Measurements from ENCODE around the gene FAM25A. TPM values are rescaled to one million over a fixed set of nuclear protein-coding genes. Genes with fewer than 3 reads are reported as not detected.
"Not testable (repeated sequence)": the region's sequence is repeated elsewhere in the genome, so short reads cannot be mapped to it uniquely, and the experiment has no call there.

Gene FAM25A
- total RNA-seq = 100 to 1,000 TPM; 178 to 699 (median 512) TPM

DNA sequence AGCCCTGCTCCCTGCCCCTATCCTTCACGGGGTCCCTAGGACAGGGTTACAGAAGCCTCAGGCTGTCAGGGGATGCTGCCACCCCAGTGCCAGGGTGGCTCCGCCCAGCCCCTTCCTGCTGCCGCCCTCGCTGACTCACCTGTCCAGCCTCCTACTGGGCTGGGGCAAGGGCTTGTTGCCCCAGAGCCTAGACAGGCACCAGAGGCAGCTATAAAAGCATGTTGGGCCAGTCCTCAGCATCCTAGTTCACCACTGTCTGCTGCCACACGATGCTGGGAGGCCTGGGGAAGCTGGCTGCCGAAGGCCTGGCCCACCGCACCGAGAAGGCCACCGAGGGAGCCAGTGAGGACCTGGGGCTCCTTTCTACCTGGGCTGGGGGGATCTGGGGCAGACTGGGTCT is at the start of gene FAM25A:
Gene FAM25A (plus strand): TSS at position 239 of the 400 bp plus-strand sequence. CDS start 31 bp downstream, at position 270.
- not testable (repeated sequence) for H3K4me1 ChIP-seq; H3K36me3 ChIP-seq; H3K27me3 ChIP-seq; H3K4me3 ChIP-seq; H3K9me3 ChIP-seq; DNase-seq (ENCODE audit: low spot score in 2 of 2)
- 86% methylated on average over 6 of the region's 9 CpGs for WGBS
- peak within 1 kb of the TSS; percentile 56 for H3K27ac ChIP-seq

DNA sequence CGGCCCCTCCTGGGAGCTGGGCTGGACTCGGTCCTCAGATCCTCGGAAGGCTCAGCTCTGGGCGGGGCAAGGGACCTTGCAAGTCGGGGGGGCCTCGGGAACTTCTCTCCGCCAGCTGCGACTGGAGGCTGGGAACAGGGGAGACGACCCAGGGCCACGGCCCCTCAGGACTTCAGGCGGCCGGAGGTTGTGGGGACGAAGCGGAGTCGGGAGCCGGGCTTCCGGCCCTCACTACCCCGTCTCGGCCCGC is 49.2 kb upstream of the FAM25A start:
- peak in 1 of 2 donors; percentile 95 for DNase-seq (ENCODE audit: low spot score in 2 of 2)
- H3K27ac ChIP-seq = peak overlapping the region; percentile 99
- peak overlapping the region; percentile 74 for H3K4me3 ChIP-seq
- H3K27me3 ChIP-seq = no peaks in the 10 kb centered on the region
- no peak for TF ChIP-seq EP300 (IDR thresholded peaks at IDR 0.05)
- peak in 1 of 3 donors; percentile 30 for TF ChIP-seq POLR2AphosphoS5 (IDR thresholded peaks at IDR 0.05)
- TF ChIP-seq, protein P1, sequence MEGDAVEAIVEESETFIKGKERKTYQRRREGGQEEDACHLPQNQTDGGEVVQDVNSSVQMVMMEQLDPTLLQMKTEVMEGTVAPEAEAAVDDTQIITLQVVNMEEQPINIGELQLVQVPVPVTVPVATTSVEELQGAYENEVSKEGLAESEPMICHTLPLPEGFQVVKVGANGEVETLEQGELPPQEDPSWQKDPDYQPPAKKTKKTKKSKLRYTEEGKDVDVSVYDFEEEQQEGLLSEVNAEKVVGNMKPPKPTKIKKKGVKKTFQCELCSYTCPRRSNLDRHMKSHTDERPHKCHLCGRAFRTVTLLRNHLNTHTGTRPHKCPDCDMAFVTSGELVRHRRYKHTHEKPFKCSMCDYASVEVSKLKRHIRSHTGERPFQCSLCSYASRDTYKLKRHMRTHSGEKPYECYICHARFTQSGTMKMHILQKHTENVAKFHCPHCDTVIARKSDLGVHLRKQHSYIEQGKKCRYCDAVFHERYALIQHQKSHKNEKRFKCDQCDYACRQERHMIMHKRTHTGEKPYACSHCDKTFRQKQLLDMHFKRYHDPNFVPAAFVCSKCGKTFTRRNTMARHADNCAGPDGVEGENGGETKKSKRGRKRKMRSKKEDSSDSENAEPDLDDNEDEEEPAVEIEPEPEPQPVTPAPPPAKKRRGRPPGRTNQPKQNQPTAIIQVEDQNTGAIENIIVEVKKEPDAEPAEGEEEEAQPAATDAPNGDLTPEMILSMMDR (IDR thresholded peaks at IDR 0.05) = no peak
- peak; percentile 79 to 98 for TF ChIP-seq POLR2A (IDR thresholded peaks at IDR 0.05)
- 0% methylated on average over 3 of the region's 20 CpGs for WGBS
- H3K9me3 ChIP-seq = no peaks in the 10 kb centered on the region
- no peaks in the 10 kb centered on the region for H3K36me3 ChIP-seq
- H3K4me1 ChIP-seq = peaks cover 84% of the 10 kb centered on the region

DNA sequence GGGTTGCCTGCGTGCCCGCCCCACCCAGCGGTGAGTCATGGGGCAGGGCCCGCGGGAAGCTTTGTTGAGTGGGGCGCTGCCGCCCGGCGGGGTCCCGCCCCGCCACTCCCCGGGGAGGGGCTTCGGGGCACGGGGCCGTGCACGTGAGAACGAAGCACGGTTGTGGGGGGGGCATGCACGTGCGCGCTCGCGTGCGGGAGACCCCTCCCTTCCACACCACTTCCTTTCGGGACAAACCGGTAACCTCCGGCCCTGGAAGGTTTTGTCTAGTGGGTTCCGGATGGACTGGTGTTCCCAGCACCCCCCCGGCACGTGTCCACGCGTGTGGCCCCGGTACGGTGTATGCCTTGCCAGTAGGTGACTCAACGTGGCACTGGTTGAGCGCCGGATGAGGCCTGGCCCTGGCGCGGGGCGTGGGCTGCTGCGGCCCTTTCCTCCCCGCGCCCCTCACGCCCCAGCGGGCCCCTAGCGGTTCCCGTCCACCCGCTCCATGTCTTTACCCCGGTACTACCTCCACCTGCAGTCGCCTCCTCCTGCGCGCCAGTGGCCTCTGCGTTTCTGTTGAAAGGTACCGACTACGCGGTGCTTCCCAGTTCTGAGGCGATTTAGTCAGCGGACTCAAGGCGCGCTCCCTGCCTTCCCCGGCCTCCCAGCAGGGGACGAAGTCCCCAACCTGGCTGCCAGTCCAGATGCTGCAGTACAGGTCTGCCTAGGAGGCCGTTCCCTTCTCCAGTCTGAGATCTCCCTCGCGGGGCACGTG is 48.7 kb upstream of the FAM25A start:
- TF ChIP-seq, protein P1 (IDR thresholded peaks at IDR 0.05) = peak; percentile 8 to 18
- TF ChIP-seq POLR2A (IDR thresholded peaks at IDR 0.05) = no peak
- TF ChIP-seq EP300 (IDR thresholded peaks at IDR 0.05) = peak; percentile 51
- peak; percentile 62 to 94 (median 92) for TF ChIP-seq POLR2AphosphoS5 (IDR thresholded peaks at IDR 0.05)
- peak overlapping the region; percentile 74 for H3K4me3 ChIP-seq
- H3K27me3 ChIP-seq = no peaks in the 10 kb centered on the region
- H3K27ac ChIP-seq = peak overlapping the region; percentile 99
- H3K9me3 ChIP-seq = no peaks in the 10 kb centered on the region
- H3K4me1 ChIP-seq = peaks cover 81% of the 10 kb centered on the region
- peak; percentile 95 to 97 for DNase-seq (ENCODE audit: low spot score in 2 of 2)
- no peaks in the 10 kb centered on the region for H3K36me3 ChIP-seq
- 9% methylated on average over 49 of the region's 66 CpGs for WGBS

DNA sequence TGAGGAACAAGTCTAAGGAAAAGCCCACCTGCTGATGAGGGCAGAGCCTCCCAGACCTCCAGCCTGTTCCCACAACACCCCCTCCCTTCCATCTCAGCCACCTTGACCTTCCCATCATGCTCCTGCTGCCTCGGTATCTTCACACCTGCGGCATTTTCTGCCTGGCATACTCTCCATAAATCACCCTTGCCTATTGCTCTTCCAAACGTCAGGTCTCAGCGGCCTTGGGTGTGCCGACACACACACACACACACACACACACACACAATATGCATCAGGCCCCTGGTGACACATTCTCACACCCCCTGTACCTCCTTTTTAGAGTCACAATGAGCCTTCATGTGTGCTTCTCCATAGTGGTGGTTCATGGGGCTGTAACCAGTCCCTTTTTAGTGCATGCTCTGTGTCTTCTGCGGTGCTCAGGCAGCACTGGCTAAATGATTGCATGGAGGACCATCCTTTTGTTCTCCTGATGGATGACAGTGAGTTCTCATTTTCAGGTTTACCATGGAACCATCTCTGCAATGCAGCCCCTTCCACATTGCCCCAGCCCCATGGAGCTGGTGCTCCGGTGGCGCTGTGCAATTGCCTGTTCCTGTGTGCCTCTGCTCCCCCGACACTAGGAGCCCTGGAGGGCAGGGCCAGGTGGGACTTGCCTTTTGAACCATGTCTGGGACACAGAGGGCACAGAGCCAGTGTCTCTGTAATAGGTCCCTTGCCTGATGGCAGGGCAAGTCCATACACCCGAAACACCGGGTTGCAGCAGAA is 47.3 kb upstream of the FAM25A start:
- Histone ChIP-seq H3K36me3 (no peaks in the 10 kb centered on the region), H3K27me3 (no peaks in the 10 kb centered on the region), H3K4me3 (no peak overlapping the region), H3K4me1 (peaks cover 70% of the 10 kb centered on the region), H3K9me3 (no peaks in the 10 kb centered on the region), H3K27ac (peak overlapping the region; percentile 99)
- 68% methylated on average over 10 of the region's 11 CpGs for WGBS
- peak; percentile 77 to 78 for DNase-seq (ENCODE audit: low spot score in 2 of 2)
- no peak for TF ChIP-seq POLR2AphosphoS5 (IDR thresholded peaks at IDR 0.05)

DNA sequence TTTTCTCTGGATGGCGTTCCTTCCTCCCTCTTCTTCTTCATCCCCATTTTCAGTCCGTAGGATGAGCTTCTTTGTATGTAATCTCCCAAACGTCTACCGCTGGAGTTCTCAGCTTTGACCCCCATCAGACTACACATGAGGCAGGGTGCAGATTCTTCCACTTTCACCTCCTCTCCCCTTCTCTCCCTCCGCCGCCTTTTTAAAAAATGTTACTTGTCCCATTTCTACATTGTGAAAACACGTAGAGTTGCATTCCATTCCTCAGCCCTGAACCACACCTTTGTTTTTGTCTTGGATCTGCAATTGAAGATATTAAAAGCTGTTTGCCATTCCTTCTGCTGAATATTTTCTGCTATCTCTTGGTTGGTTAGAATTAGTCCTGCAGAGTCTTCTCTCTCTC is 45.6 kb upstream of the FAM25A start:
- peak overlapping the region; percentile 99 for H3K27ac ChIP-seq
- no peak for DNase-seq (ENCODE audit: low spot score in 2 of 2)
- peaks cover 70% of the 10 kb centered on the region for H3K4me1 ChIP-seq
- TF ChIP-seq, protein P1 (IDR thresholded peaks at IDR 0.05) = no peak
- TF ChIP-seq POLR2A (IDR thresholded peaks at IDR 0.05) = no peak
- TF ChIP-seq POLR2AphosphoS5 (IDR thresholded peaks at IDR 0.05) = no peak
- TF ChIP-seq EP300 (IDR thresholded peaks at IDR 0.05) = no peak
- H3K36me3 ChIP-seq = no peaks in the 10 kb centered on the region
- no peaks in the 10 kb centered on the region for H3K9me3 ChIP-seq
- peak overlapping the region; percentile 26 for H3K4me3 ChIP-seq
- H3K27me3 ChIP-seq = no peaks in the 10 kb centered on the region
- 49% methylated on average over 7 of the region's 7 CpGs for WGBS

DNA sequence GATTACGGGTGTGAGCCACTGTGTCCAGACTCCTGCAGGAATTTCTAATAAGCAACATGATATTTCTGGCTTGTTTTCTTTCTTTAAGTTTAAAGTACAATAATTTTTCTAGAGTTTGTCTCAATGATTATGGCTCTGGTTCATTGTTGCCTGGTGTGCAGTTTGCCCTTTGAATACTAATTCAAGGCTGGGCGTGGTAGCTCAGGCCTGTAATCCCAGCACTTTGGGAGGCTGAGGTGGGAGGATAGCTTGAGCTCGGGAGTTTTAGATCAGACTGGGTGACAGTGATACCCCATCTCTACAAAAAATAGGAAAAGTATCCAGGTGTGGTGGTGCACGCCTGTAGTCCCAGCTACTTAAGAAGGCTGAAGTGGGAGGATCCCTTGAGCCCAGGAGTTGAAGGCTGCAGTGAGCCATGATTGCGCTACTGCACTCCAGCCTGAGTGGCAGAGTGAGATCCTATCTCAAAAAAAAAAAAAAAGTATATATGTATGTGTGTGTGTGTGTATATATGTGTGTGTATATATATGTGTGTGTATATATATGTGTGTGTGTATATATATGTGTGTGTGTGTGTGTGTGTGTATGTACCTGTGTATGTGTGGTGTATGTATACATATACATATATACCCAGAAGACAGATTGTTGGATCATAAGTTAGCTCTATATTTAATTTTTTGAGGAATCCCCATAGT is 43.6 kb upstream of the FAM25A start:
- Histone ChIP-seq H3K27me3 (no peaks in the 10 kb centered on the region), H3K36me3 (no peaks in the 10 kb centered on the region), H3K27ac (no peak overlapping the region), H3K4me1 (peaks cover 72% of the 10 kb centered on the region), H3K9me3 (no peaks in the 10 kb centered on the region), H3K4me3 (no peak overlapping the region)
- TF ChIP-seq, protein P1 (IDR thresholded peaks at IDR 0.05) = no peak
- TF ChIP-seq POLR2AphosphoS5 (IDR thresholded peaks at IDR 0.05) = no peak
- no peak for TF ChIP-seq EP300 (IDR thresholded peaks at IDR 0.05)
- TF ChIP-seq POLR2A (IDR thresholded peaks at IDR 0.05) = no peak
- 97% methylated on average over 5 of the region's 5 CpGs for WGBS
- no peak for DNase-seq (ENCODE audit: low spot score in 2 of 2)

DNA sequence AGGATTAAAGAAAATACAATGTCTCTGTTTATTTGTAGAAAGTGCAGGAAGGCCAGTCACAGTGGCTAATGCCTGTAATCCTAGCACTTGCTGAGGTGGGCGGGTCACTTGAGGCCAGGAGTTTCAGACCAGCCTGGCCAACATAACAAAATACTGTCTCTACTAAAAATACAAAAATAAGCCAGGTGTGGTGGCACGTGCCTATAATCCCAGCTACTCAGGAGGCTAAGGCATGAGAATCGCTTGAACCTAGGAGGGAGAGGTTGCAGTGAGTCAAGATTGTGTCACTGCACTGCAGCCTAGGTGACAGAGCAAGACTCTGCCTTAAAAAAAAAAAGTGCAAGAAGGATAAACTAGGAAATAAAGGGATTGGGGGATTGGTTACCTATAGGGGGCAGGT is 41.6 kb upstream of the FAM25A start:
- Histone ChIP-seq H3K27ac (peak overlapping the region; percentile 84), H3K4me1 (peaks cover 52% of the 10 kb centered on the region)
- H3K9me3 ChIP-seq; H3K4me3 ChIP-seq; H3K36me3 ChIP-seq; DNase-seq (ENCODE audit: low spot score in 2 of 2); H3K27me3 ChIP-seq: not testable (repeated sequence)
- 78% methylated on average over 3 of the region's 3 CpGs for WGBS

All from suprapubic skin (tissue), 4 donors.